ENCODE results near the gene CAST. TPM values are rescaled to one million over a fixed set of nuclear protein-coding genes. Genes with fewer than 3 reads are reported as not detected.
A peak's percentile ranks its signal among the peaks of the same experiment; 100 is the strongest.

The CAST gene
- total and polyA plus RNA-seq, 8 donors = 26.5 to 100 (median 63.6) TPM

DNA sequence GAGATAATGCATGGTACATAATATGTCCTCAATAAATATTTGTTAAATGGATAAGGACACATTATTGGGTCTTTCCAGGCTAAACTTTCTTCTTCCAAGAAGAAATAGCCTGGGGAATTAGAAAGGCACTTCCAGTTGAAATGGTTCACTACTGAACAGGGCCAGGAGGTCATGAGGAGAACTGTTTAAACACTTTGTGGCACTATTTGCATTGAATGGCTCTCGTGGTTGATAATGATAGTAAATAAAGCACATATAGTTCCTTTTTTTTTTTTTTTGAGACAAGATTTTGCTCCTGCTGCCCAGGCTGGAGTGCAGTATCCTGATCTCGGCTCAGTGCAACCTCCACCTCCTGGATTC, 19.9 kb upstream of the CAST start:
- FAIRE-seq (no peak), ATAC-seq (no peak), DNase-seq (no peak)
- H3K4me1 ChIP-seq = no peaks in the 10 kb centered on the region
- TF ChIP-seq CTCF (IDR thresholded peaks at IDR 0.05) = no peak
- intact Hi-C loops (cut with DNase I) = no loop called here
- H3K36me3 ChIP-seq = no peaks in the 10 kb centered on the region
- H3K4me3 ChIP-seq = no peak overlapping the region
- H3K27ac ChIP-seq = no peak overlapping the region
- 71% methylated on average over 2 of the region's 2 CpGs for WGBS, 2 donors
- H3K9me3 ChIP-seq = no peaks in the 10 kb centered on the region
- no peaks in the 10 kb centered on the region for H3K27me3 ChIP-seq

DNA sequence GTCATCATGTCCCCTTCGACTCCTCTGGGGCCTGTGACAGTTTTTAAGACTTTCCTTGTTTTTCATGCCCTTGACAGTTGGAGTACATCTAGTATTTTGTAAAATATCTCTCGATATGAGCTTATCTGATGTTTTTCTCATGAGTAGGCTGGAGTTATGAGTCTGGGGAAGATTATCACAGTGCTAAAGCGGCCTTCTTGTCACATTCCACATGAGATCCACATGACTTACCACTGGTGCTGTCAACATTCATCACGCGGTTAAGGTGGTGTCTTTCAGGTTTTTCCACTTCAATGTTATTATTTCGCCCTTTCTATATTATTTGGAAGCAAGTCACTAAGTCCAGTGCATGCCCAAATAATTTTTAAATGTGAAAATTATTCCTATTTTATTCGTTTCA, 17.1 kb upstream of the CAST start:
- H3K4me1 ChIP-seq = peaks cover 0 to 4% (median 0%) of the 10 kb centered on the region in 3 donors
- no peak for ATAC-seq
- intact Hi-C loops (cut with DNase I) = no loop called here
- H3K36me3 ChIP-seq = no peaks in the 10 kb centered on the region
- H3K9me3 ChIP-seq = no peaks in the 10 kb centered on the region
- DNase-seq = no peak
- no peak for FAIRE-seq
- no peak overlapping the region for H3K4me3 ChIP-seq
- no peak for TF ChIP-seq CTCF (IDR thresholded peaks at IDR 0.05)
- 75 to 78% methylated on average over 7 of the region's 7 CpGs for WGBS, 2 donors
- no peaks in the 10 kb centered on the region for H3K27me3 ChIP-seq
- no peak overlapping the region for H3K27ac ChIP-seq

DNA sequence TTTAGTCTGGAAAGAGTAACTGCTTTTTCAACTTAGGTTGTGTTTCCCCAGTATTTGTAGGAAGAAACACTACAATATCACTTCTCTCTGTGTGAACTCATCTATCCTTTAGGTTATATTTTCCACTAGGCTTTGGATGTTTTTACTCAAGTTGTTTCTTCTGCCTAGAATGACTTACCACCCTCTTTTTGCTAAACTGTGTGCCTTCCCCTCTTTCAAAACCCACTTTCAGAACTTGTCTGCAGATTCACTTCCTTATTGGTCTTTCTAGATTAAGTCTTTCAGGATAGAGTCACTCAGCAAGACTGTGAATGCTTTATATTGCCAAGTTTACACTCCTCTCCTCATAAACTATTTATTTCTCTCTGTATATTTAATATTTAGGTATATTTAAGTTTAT, 14.2 kb upstream of the CAST start:
- Histone ChIP-seq H3K36me3 (no peaks in the 10 kb centered on the region), H3K27me3 (no peaks in the 10 kb centered on the region), H3K9me3 (no peaks in the 10 kb centered on the region), H3K4me3 (no peak overlapping the region), H3K27ac (no peak overlapping the region), H3K4me1 (peaks cover 0 to 4% (median 0%) of the 10 kb centered on the region in 3 donors)
- DNase-seq (no peak), FAIRE-seq (no peak), ATAC-seq (no peak)
- no peak for TF ChIP-seq CTCF (IDR thresholded peaks at IDR 0.05)
- intact Hi-C loops (cut with DNase I) = no loop called here

DNA sequence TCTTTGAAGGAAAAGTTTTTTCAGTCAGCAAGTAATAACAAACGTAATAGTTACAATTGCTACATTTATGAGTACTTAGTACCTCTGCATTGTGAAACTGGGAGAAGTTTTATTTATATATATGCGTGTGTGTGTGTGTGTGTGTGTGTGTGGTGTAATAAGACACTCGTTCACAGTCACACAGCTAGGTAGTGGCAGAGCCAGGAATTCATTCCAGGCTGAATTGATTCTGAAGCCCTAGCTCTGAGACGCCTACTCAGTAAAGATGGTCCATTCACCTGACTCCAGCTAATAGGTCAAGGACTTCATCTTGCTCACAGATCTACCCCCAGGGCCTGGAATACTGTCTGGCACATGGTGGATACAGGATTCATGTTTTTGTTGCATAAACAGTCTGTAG, 13.6 kb upstream of the CAST start:
- no peak for TF ChIP-seq CTCF (IDR thresholded peaks at IDR 0.05)
- intact Hi-C loops (cut with DNase I) = no loop called here
- FAIRE-seq = no peak
- no peak for DNase-seq
- Histone ChIP-seq H3K4me3 (no peak overlapping the region), H3K27ac (no peak overlapping the region), H3K9me3 (no peaks in the 10 kb centered on the region), H3K27me3 (no peaks in the 10 kb centered on the region), H3K4me1 (peaks cover 0 to 4% (median 0%) of the 10 kb centered on the region in 3 donors), H3K36me3 (no peaks in the 10 kb centered on the region)
- peak in 2 of 4 donors; percentile 17 to 38 for ATAC-seq
- 45 to 55% methylated on average over 4 of the region's 4 CpGs for WGBS, 2 donors

DNA sequence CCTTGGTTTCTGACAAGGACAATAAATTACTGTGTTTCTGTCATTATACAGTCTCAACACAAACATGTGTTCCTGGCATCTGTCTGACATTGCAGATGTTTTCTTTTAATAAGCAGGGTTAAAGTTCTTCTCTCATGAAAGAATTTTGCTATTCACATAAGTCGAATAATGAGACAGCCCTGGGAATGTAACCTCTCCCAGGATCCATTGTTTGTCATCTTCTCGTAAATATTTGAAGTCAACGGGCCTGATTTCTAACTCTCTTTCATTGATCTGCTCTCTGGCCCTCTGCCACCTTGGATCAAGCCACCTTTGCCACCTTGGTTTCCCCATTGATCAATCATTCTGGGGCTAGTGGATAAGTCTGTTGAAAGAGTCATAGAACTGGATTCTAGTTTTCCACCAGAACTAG, 12.9 kb upstream of the CAST start:
- no peaks in the 10 kb centered on the region for H3K36me3 ChIP-seq
- DNase-seq = no peak
- no peak overlapping the region for H3K27ac ChIP-seq
- WGBS, 2 donors = 8 to 19% methylated on average over 3 of the region's 3 CpGs
- no peaks in the 10 kb centered on the region for H3K27me3 ChIP-seq
- FAIRE-seq = no peak
- H3K9me3 ChIP-seq = no peaks in the 10 kb centered on the region
- no peak for TF ChIP-seq CTCF (IDR thresholded peaks at IDR 0.05)
- intact Hi-C loops (cut with DNase I) = no loop called here
- peaks cover 0 to 4% (median 0%) of the 10 kb centered on the region in 3 donors for H3K4me1 ChIP-seq
- no peak overlapping the region for H3K4me3 ChIP-seq
- no peak for ATAC-seq

All from pancreas (tissue), 10 donors.